ENCODE measurements around the gene AIFM3.

DNA sequence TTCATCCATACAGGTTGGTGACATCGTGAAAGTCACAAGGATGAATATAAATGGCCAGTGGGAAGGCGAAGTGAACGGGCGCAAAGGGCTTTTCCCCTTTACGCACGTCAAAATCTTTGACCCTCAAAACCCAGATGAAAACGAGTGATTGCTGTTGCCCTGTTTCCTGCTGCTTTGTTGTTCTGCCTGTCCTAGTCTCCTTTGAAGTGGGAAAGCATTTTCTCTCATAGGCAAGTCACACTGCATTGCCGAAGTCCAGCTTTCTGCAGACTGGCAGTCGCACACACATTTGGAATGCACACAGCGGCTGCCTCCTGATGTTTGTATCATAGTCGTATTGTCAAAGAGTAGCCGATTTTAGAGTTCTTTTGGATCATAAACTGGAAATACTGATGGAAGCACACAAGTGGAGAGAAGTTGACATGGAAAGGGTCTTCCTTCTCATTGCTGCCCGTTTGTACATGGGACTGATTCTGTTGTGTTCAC lies 17.3 kb upstream of the AIFM3 start:
- TF ChIP-seq EP300 (conservative IDR thresholded peaks at IDR 0.05; ENCODE audit: poor library complexity, severe bottlenecking) (no peak), REST (IDR thresholded peaks at IDR 0.05; ENCODE audit: borderline replicate concordance) (no peak), EZH2 (IDR thresholded peaks at IDR 0.05; ENCODE audit: borderline replicate concordance, insufficient read depth, low read length, poor library complexity, severe bottlenecking) (no peak), SMC3 (conservative IDR thresholded peaks at IDR 0.05; ENCODE audit: poor library complexity) (no peak), CTCF (IDR thresholded peaks at IDR 0.05; ENCODE audit: poor library complexity, severe bottlenecking) (no peak), RAD21 (conservative IDR thresholded peaks at IDR 0.05) (no peak), MXI1 (conservative IDR thresholded peaks at IDR 0.05; ENCODE audit: poor library complexity, severe bottlenecking) (no peak), TAF1 (IDR thresholded peaks at IDR 0.05; ENCODE audit: low read depth) (no peak)

All from neural cell (in vitro differentiated cells).